IMR-90 (cell line): ENCODE measurements around the gene RBM34. TPM values are rescaled to one million over a fixed set of nuclear protein-coding genes. Genes with fewer than 3 reads are reported as not detected.
A peak's percentile ranks its signal among the peaks of the same experiment; 100 is the strongest.

Experiments used
- ATAC-seq: fragments of 200-7000 bp; cut with Tn5 transposase; 2 replicates; pipeline ENCODE4 v1.9.1; 2020; ENCODE audit warnings: low read depth, mild to moderate bottlenecking, moderate library complexity
- BruUV-seq: library from RNA; stranded (reverse); fragments of 400-500 nt; replicated peaks from 2 replicates; lab custom pipeline; 2021; lab: Mats Ljungman, UMichigan
- CTCF ChIA-PET: fragments of 300-600 bp; formaldehyde crosslinking; extraction: SDS; loops from one replicate; lab custom pipeline; 2021; ENCODE audit warnings: antibody characterized with exemption; lab: Yijun Ruan, JAX
- POLR2A ChIA-PET: fragments of 300-600 bp; sonication (Branson Sonifier 250); formaldehyde crosslinking; loops from one replicate; lab custom pipeline; 2022; ENCODE audit warnings: antibody characterized with exemption; ENCODE audit not compliant: unreplicated experiment; lab: Charles Lee
- DNase-seq: peaks from one replicate; pipeline ENCODE4 v3.0.0; 2013
- H2AFZ ChIP-seq: replicated peaks from 2 replicates; pipeline ENCODE3; 2013; ENCODE audit warnings: low read length, mild to moderate bottlenecking; ENCODE audit not compliant: poor library complexity
- H2AK5ac ChIP-seq: 2 replicates; pipeline ENCODE4 v1.6.1; 2013; ENCODE audit warnings: low read depth, low read length, inconsistent platforms
- H2AK9ac ChIP-seq: replicated peaks from 2 replicates; pipeline ENCODE3; 2013; ENCODE audit warnings: mild to moderate bottlenecking, low read depth, low read length, moderate library complexity; ENCODE audit not compliant: poor library complexity
- H2BK120ac ChIP-seq: 2 replicates; pipeline ENCODE4 v1.6.1; 2013; ENCODE audit warnings: low read depth, low read length, inconsistent platforms
- H2BK15ac ChIP-seq: 3 replicates; pipeline ENCODE4 v1.6.1; 2013; ENCODE audit warnings: low read depth, low read length, inconsistent platforms
- H2BK20ac ChIP-seq: 2 replicates; pipeline ENCODE4 v1.6.1; 2013; ENCODE audit warnings: low read depth, mild to moderate bottlenecking, inconsistent platforms, low read length, moderate library complexity
- H2BK5ac ChIP-seq: 2 replicates; pipeline ENCODE4 v1.6.1; 2013; ENCODE audit warnings: mild to moderate bottlenecking, low read depth, low read length, inconsistent platforms; ENCODE audit not compliant: poor library complexity, severe bottlenecking
- H3K14ac ChIP-seq: replicated peaks from 2 replicates; pipeline ENCODE4 v1.6.1; 2013; ENCODE audit warnings: low read depth, low read length, inconsistent platforms
- H3K18ac ChIP-seq: 2 replicates; pipeline ENCODE4 v1.6.1; 2013; ENCODE audit warnings: low read depth, low read length, control low read depth
- H3K23ac ChIP-seq: 2 replicates; pipeline ENCODE4 v1.6.1; 2013; ENCODE audit warnings: low read depth, low read length, inconsistent platforms
- H3K27ac ChIP-seq: 2 replicates; pipeline ENCODE4 v1.5.1; 2013; ENCODE audit warnings: mild to moderate bottlenecking, control low read depth, low read length; ENCODE audit not compliant: insufficient read depth
- H3K27me3 ChIP-seq: 2 replicates; pipeline ENCODE4 v1.6.1; 2013; ENCODE audit warnings: low read length; ENCODE audit not compliant: control insufficient read depth, insufficient read depth
- H3K36me3 ChIP-seq: 2 replicates; pipeline ENCODE4 v1.6.1; 2013; ENCODE audit warnings: low read length, mixed read lengths; ENCODE audit not compliant: control insufficient read depth, insufficient read depth
- H3K4ac ChIP-seq: 2 replicates; pipeline ENCODE4 v1.6.1; 2013; ENCODE audit warnings: low read depth, low read length, inconsistent platforms
- H3K4me1 ChIP-seq: 2 replicates; pipeline ENCODE4 v1.6.1; 2013; ENCODE audit warnings: low read length, mixed read lengths; ENCODE audit not compliant: control insufficient read depth, insufficient read depth
- H3K4me2 ChIP-seq: 2 replicates; pipeline ENCODE4 v1.6.1; 2013; ENCODE audit warnings: low read depth, mild to moderate bottlenecking, control low read depth, low read length, moderate library complexity
- H3K4me3 ChIP-seq: 2 replicates; pipeline ENCODE4 v1.5.1; 2013; ENCODE audit warnings: low read depth, mild to moderate bottlenecking, control low read depth, low read length, moderate library complexity; ENCODE audit not compliant: insufficient read depth
- H3K56ac ChIP-seq: 2 replicates; pipeline ENCODE4 v1.6.1; 2013; ENCODE audit warnings: low read length, inconsistent platforms; ENCODE audit not compliant: insufficient read depth; ENCODE audit errors: extremely low read depth
- H3K79me1 ChIP-seq, 2 experiments: 2 replicates each; pipeline ENCODE4 v1.6.1; 2013; ENCODE audit warnings: low read length in 2 of 2, inconsistent platforms in 1 of 2, low read depth in 1 of 2
- H3K9ac ChIP-seq: 2 replicates; pipeline ENCODE4 v1.6.1; 2013; ENCODE audit warnings: low read depth, low read length, control low read depth
- H3K9me1 ChIP-seq: 2 replicates; pipeline ENCODE4 v1.6.1; 2013; ENCODE audit warnings: low read length, inconsistent platforms; ENCODE audit not compliant: insufficient read depth
- H3K9me3 ChIP-seq: 2 replicates; pipeline ENCODE4 v1.6.1; 2013; ENCODE audit warnings: low read length; ENCODE audit not compliant: control insufficient read depth, insufficient read depth
- H4K20me1 ChIP-seq: 2 replicates; pipeline ENCODE4 v1.6.1; 2013; ENCODE audit warnings: low read length, inconsistent platforms; ENCODE audit not compliant: insufficient read depth
- H4K5ac ChIP-seq: 2 replicates; pipeline ENCODE4 v1.6.1; 2013; ENCODE audit warnings: mild to moderate bottlenecking, low read depth, low read length, control low read depth
- H4K8ac ChIP-seq, 2 experiments: 2 replicates each; pipeline ENCODE4 v1.6.1; 2013; ENCODE audit warnings: low read depth in 2 of 2, low read length in 2 of 2, control low read depth in 1 of 2, inconsistent platforms in 1 of 2
- H4K91ac ChIP-seq: 2 replicates; pipeline ENCODE4 v1.6.1; 2013; ENCODE audit warnings: low read depth, low read length, inconsistent platforms; ENCODE audit not compliant: insufficient read depth
- BHLHE40 ChIP-seq: fragments of 150-350 bp; IDR thresholded peaks from 2 replicates; pipeline ENCODE4 v1.6.1; 2016; ENCODE audit warnings: mild to moderate bottlenecking, low read depth, low read length
- CEBPB ChIP-seq: IDR thresholded peaks from 2 replicates; pipeline ENCODE4 v1.6.1; 2012; ENCODE audit warnings: low read depth, low read length, improper control_type of control experiment
- CHD1 ChIP-seq: IDR thresholded peaks from 2 replicates; pipeline ENCODE4 v1.6.1; 2012; ENCODE audit warnings: low read depth, low read length, improper control_type of control experiment
- FOS ChIP-seq: fragments of 150-350 bp; IDR thresholded peaks from 2 replicates; pipeline ENCODE4 v1.6.1; 2016; ENCODE audit warnings: low read depth, low read length
- MAFK ChIP-seq: IDR thresholded peaks from 2 replicates; pipeline ENCODE4 v1.6.1; 2012; ENCODE audit warnings: low read depth, low read length, improper control_type of control experiment
- MAZ ChIP-seq: IDR thresholded peaks from 2 replicates; pipeline ENCODE4 v1.6.1; 2012; ENCODE audit warnings: low read depth, mild to moderate bottlenecking, low read length, improper control_type of control experiment, moderate library complexity, borderline replicate concordance
- NFE2L2 ChIP-seq: fragments of 150-350 bp; IDR thresholded peaks from 2 replicates; pipeline ENCODE4 v1.6.1; 2016; ENCODE audit warnings: low read depth, mild to moderate bottlenecking, low read length
- RAD21 ChIP-seq: IDR thresholded peaks from 2 replicates; pipeline ENCODE4 v1.6.1; 2012; ENCODE audit warnings: low read length, improper control_type of control experiment
- RCOR1 ChIP-seq: IDR thresholded peaks from 2 replicates; pipeline ENCODE4 v1.6.1; 2012; ENCODE audit warnings: mild to moderate bottlenecking, low read length, improper control_type of control experiment; ENCODE audit not compliant: insufficient replicate concordance
- RFX5 ChIP-seq: IDR thresholded peaks from 2 replicates; pipeline ENCODE4 v1.8.0; 2012; ENCODE audit warnings: low read depth, mild to moderate bottlenecking, low read length, moderate library complexity
- SMC3 ChIP-seq: fragments of 150-350 bp; IDR thresholded peaks from 2 replicates; pipeline ENCODE4 v1.6.1; 2016; ENCODE audit warnings: low read depth, mild to moderate bottlenecking, antibody characterized with exemption, low read length, moderate library complexity
- WGBS, 2 experiments: methylation state at CpG; one replicate each; pipeline versions ENCODE4 v1.1.5 to v1.1.7; 2013; ENCODE audit warnings: missing lambda C conversion rate in 2 of 2; ENCODE audit not compliant: insufficient read length in 1 of 2; ENCODE audit errors: extremely low coverage in 2 of 2; 5-methylcytosine and 5-hydroxymethylcytosine counted together
- dilution Hi-C: fragments of 300-500 bp; cut with HindIII; formaldehyde crosslinking; loops from one replicate; pipeline ENCODE4 v1.14.3; 2018; ENCODE audit warnings: low sequenced_read_pairs; ENCODE audit not compliant: unreplicated experiment
- in situ Hi-C: fragments of 300-500 bp; cut with MboI; formaldehyde crosslinking; loops from 3 replicates; pipeline ENCODE4 v1.14.3; 2019; ENCODE audit warnings: low sequenced_read_pairs, inconsistent platforms, mixed read lengths
- intact Hi-C: fragments of 100-400 bp; cut with micrococcal nuclease; formaldehyde crosslinking; loops from 2 replicates; pipeline ENCODE4 v1.10.0; 2022
- polyA plus RNA-seq, 3 experiments: library from polyadenylated mRNA; depleted of rRNA; stranded (reverse); fragments of >200 nt; gene quantifications; 2 replicates each; pipeline ENCODE4 v1.2.3, GENCODE V29; 2012; ENCODE audit warnings: low replicate concordance in 1 of 3
- total RNA-seq: library from RNA; depleted of rRNA; stranded (reverse); fragments of >200 nt; gene quantifications from 2 replicates; pipeline ENCODE4 v1.2.3, GENCODE V29; 2012
- TF ChIP-seq, protein P1 (sequence below): fragments of 150-350 bp; IDR thresholded peaks from 2 replicates; pipeline ENCODE4 v1.6.1; 2016; ENCODE audit warnings: low read depth, mild to moderate bottlenecking, low read length, moderate library complexity, borderline replicate concordance
- TF ChIP-seq, protein P2 (sequence below): fragments of 150-350 bp; IDR thresholded peaks from 2 replicates; pipeline ENCODE4 v1.6.1; 2017; ENCODE audit warnings: mild to moderate bottlenecking, antibody characterized with exemption, low read length, low read depth
- TF ChIP-seq, protein P3 (sequence below): conservative IDR thresholded peaks from 2 replicates; pipeline ENCODE4 v1.5.1; 2012; ENCODE audit warnings: mild to moderate bottlenecking, low read depth, low read length, improper control_type of control experiment

Gene RBM34
- total and polyA plus RNA-seq, 2 of the 4 experiments (the other 2 are of a cell fraction), result 28.7 to 34.0 TPM

DNA sequence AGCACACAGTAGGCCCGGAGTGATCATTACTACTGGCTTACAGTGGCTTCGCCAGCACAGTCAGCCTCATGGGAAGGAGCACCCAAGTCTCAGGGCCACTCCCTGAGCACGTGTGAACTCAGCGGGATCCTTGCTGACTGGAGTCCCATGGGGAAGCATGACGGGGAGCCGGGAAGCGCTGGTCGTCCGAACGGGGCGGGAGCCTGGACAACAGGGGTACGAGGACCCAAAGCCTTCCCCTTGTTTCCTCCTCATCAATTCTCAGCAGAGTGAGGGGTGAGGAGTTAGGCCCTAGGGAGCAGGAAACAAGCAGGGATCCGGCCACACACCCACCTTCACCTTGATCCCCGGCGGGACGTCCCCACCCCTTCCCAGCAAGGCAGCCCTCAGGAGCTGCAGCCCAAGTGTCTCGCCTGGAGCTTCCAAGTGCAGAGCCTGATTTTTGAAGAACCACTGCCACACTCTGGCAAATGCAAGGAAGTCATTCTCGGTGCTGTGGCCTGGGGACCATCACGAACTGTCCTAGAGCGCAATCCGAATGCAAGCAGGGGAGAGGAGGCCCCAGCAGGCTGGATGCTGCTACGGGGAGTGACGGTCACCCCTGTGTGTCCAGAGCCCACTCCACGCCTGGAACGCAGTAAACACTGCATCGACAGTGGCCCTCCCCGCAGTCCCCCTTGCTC lies 67.9 kb downstream of the RBM34 start:
- H3K79me1 ChIP-seq, result no peaks in the 10 kb centered on the region
- no peak overlapping the region for H2BK120ac ChIP-seq
- TF ChIP-seq RAD21 (peak; percentile 57), MAFK (no peak), RFX5 (no peak), CHD1 (no peak), CEBPB (no peak), FOS (no peak), BHLHE40 (no peak), SMC3 (peak; percentile 23; the same call in 1 of the 2 replicates), NFE2L2 (no peak), RCOR1 (no peak), MAZ (no peak)
- TF ChIP-seq, protein P1, sequence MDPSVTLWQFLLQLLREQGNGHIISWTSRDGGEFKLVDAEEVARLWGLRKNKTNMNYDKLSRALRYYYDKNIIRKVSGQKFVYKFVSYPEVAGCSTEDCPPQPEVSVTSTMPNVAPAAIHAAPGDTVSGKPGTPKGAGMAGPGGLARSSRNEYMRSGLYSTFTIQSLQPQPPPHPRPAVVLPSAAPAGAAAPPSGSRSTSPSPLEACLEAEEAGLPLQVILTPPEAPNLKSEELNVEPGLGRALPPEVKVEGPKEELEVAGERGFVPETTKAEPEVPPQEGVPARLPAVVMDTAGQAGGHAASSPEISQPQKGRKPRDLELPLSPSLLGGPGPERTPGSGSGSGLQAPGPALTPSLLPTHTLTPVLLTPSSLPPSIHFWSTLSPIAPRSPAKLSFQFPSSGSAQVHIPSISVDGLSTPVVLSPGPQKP, result no peak
- TF ChIP-seq, protein P2, sequence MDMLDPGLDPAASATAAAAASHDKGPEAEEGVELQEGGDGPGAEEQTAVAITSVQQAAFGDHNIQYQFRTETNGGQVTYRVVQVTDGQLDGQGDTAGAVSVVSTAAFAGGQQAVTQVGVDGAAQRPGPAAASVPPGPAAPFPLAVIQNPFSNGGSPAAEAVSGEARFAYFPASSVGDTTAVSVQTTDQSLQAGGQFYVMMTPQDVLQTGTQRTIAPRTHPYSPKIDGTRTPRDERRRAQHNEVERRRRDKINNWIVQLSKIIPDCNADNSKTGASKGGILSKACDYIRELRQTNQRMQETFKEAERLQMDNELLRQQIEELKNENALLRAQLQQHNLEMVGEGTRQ, result no peak
- TF ChIP-seq, protein P3, sequence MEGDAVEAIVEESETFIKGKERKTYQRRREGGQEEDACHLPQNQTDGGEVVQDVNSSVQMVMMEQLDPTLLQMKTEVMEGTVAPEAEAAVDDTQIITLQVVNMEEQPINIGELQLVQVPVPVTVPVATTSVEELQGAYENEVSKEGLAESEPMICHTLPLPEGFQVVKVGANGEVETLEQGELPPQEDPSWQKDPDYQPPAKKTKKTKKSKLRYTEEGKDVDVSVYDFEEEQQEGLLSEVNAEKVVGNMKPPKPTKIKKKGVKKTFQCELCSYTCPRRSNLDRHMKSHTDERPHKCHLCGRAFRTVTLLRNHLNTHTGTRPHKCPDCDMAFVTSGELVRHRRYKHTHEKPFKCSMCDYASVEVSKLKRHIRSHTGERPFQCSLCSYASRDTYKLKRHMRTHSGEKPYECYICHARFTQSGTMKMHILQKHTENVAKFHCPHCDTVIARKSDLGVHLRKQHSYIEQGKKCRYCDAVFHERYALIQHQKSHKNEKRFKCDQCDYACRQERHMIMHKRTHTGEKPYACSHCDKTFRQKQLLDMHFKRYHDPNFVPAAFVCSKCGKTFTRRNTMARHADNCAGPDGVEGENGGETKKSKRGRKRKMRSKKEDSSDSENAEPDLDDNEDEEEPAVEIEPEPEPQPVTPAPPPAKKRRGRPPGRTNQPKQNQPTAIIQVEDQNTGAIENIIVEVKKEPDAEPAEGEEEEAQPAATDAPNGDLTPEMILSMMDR, result peak; percentile 48
- H3K9ac ChIP-seq, result no peak overlapping the region
- H3K36me3 ChIP-seq, result no peaks in the 10 kb centered on the region
- ChIA-PET CTCF (interaction anchor here (0.6 to 1.4 kb wide), 6 partner anchors 9 to 843 kb away, joined by 3 to 5 read pairs (median 4); no protein-coding TSS in a partner anchor), POLR2A (no interaction called here)
- no TSS peak for BruUV-seq
- H4K5ac ChIP-seq, result no peak overlapping the region
- peak overlapping the region; percentile 13; the same call in 1 of the 2 replicates for H3K4ac ChIP-seq
- H3K4me3 ChIP-seq, result no peak overlapping the region
- no peak overlapping the region for H3K4me2 ChIP-seq
- H2AK5ac ChIP-seq, result 0 out of 2 replicates have a peak overlapping the region, but pooled peaks have one; percentile 21
- H4K8ac ChIP-seq, result peak overlapping the region in 1 of 2 experiments; percentile 27; a peak in 1 of 4 replicates
- no peaks in the 10 kb centered on the region for H3K9me3 ChIP-seq
- H2BK5ac ChIP-seq, result no peak overlapping the region
- no peak overlapping the region for H2BK15ac ChIP-seq
- no peaks in the 10 kb centered on the region for H3K27me3 ChIP-seq
- no peak overlapping the region for H3K23ac ChIP-seq
- H4K20me1 ChIP-seq, result no peaks in the 10 kb centered on the region
- H2AFZ ChIP-seq, result peak overlapping the region; percentile 71
- no peak overlapping the region for H2BK20ac ChIP-seq
- peak; percentile 60 for DNase-seq
- no peak overlapping the region for H3K27ac ChIP-seq
- 53% methylated on average over 15 of the region's 27 CpGs; no CpG with 5 or more reads in 1 of the 2 experiments for WGBS, 2 experiments
- dilution Hi-C loops, result no loop called here
- no peaks in the 10 kb centered on the region for H3K9me1 ChIP-seq
- H4K91ac ChIP-seq, result no peak overlapping the region
- intact Hi-C loops, result loop anchor here (1.0 to 10.0 kb wide), 2 partner anchors 594 to 978 kb away; no protein-coding TSS in a partner anchor
- in situ Hi-C loops, result loop anchor here (5.0 to 25.0 kb wide), 2 partner anchors 231 to 596 kb away; no protein-coding TSS in a partner anchor
- H3K56ac ChIP-seq, result no peak overlapping the region; the same call in 1 of the 2 replicates
- H3K18ac ChIP-seq, result no peak overlapping the region
- H2AK9ac ChIP-seq, result peak overlapping the region; percentile 73
- peaks cover 11% of the 10 kb centered on the region for H3K4me1 ChIP-seq
- peak overlapping the region; percentile 35; the same call in 1 of the 2 replicates for H3K14ac ChIP-seq
- peak; percentile 44 for ATAC-seq
